HepG2 (cell line): Measurements from ENCODE around the gene TRIM31. TPM values are rescaled to one million over a fixed set of nuclear protein-coding genes. Genes with fewer than 3 reads are reported as not detected.
"Not testable (repeated sequence)": the region's sequence is repeated elsewhere in the genome, so short reads cannot be mapped to it uniquely, and the experiment has no call there.

Source experiments
- ATAC-seq: fragments of 200-7000 bp; cut with Tn5 transposase; 3 replicates; pipeline ENCODE4 v1.9.1; 2020; ENCODE audit warnings: mild to moderate bottlenecking, moderate library complexity
- BruUV-seq: library from RNA; stranded (reverse); fragments of 400-500 nt; replicated peaks from 2 replicates; lab custom pipeline; 2021; lab: Mats Ljungman, UMichigan
- CTCF ChIA-PET: fragments of 300-600 bp; formaldehyde crosslinking; extraction: SDS; loops from one replicate; lab custom pipeline; 2021; ENCODE audit warnings: low total read pairs, inconsistent platforms, low intra/inter-chr PET ratio; lab: Yijun Ruan, JAX
- POLR2A ChIA-PET: fragments of 350-600 bp; sonication (Branson Sonifier 250); formaldehyde crosslinking; loops from one replicate; lab custom pipeline; 2020; ENCODE audit warnings: antibody characterized with exemption, inconsistent platforms; lab: Yijun Ruan, JAX
- DNase-seq: peaks from one replicate; pipeline ENCODE4 v3.0.0-alpha.2; 2015; ENCODE audit warnings: low spot score
- FAIRE-seq: peaks from 3 replicates; lab custom pipeline; 2011; peaks lifted over from hg19 to GRCh38; lab: Jason Lieb, UNC
- H2AFZ ChIP-seq: one replicate; pipeline ENCODE4 v1.6.1; 2011; ENCODE audit warnings: low read length, inconsistent platforms
- H3K27ac ChIP-seq: fragments of 300-600 bp; 3 replicates; pipeline ENCODE4 v1.8.0; 2011; ENCODE audit warnings: mixed run types, mild to moderate bottlenecking, mixed read lengths, low read length, inconsistent platforms; ENCODE audit not compliant: insufficient read depth; ENCODE audit errors: extremely low read length
- H3K27me3 ChIP-seq, 2 experiments: fragments of 200-600 bp in 1 of 2; 2 replicates in 1 of 2; 3 replicates in 1 of 2; pipeline versions ENCODE4 v1.6.0 to v1.8.0; 2011; ENCODE audit warnings: low read length in 2 of 2, mild to moderate bottlenecking in 2 of 2, moderate library complexity in 2 of 2, inconsistent platforms in 1 of 2; ENCODE audit not compliant: insufficient read depth in 2 of 2, control insufficient read depth in 1 of 2
- H3K36me3 ChIP-seq, 2 experiments: fragments of 200-600 bp in 1 of 2; replicated peaks in 1 of 2; 2 replicates in 1 of 2; 3 replicates in 1 of 2; pipeline versions ENCODE4 v1.5.1 to v1.8.0; 2011; ENCODE audit warnings: low read length in 2 of 2, inconsistent platforms in 1 of 2; ENCODE audit not compliant: insufficient read depth in 2 of 2, control insufficient read depth in 1 of 2
- H3K4me1 ChIP-seq: 2 replicates; pipeline ENCODE4 v1.5.1; 2012; ENCODE audit warnings: low read length, inconsistent platforms; ENCODE audit not compliant: insufficient read depth
- H3K4me2 ChIP-seq: 2 replicates; pipeline ENCODE4 v1.6.0; 2011; ENCODE audit warnings: low read depth, low read length, inconsistent platforms
- H3K4me3 ChIP-seq, 3 experiments: fragments of 200-600 bp in 1 of 3; sonication (generic), shearing (Covaris generic) in 1 of 3; replicated peaks in 1 of 3; 2 replicates each; pipeline ENCODE4 v1.5.1; 2011 to 2016; ENCODE audit warnings: low read length in 3 of 3, inconsistent platforms in 2 of 3, low read depth in 2 of 3, mild to moderate bottlenecking in 2 of 3, control low read depth in 1 of 3, mixed read lengths in 1 of 3; ENCODE audit not compliant: insufficient read depth in 1 of 3
- H3K79me2 ChIP-seq: one replicate; pipeline ENCODE4 v1.6.1; 2011; ENCODE audit warnings: low read length, inconsistent platforms; ENCODE audit not compliant: insufficient read depth
- H3K9ac ChIP-seq: 2 replicates; pipeline ENCODE4 v1.6.0; 2011; ENCODE audit warnings: mild to moderate bottlenecking, low read depth, low read length, inconsistent platforms; ENCODE audit not compliant: insufficient read depth
- H3K9me3 ChIP-seq: 2 replicates; pipeline ENCODE4 v1.5.1; 2012; ENCODE audit warnings: mild to moderate bottlenecking, low read length
- H4K20me1 ChIP-seq: 2 replicates; pipeline ENCODE4 v1.6.0; 2011; ENCODE audit warnings: inconsistent platforms, mild to moderate bottlenecking, low read length, moderate library complexity; ENCODE audit not compliant: insufficient read depth
- HCFC1 ChIP-seq: fragments of 150-350 bp; IDR thresholded peaks from 2 replicates; pipeline ENCODE4 v1.6.1; 2014; ENCODE audit warnings: low read depth, low read length
- POLR2A ChIP-seq, 2 experiments: IDR thresholded peaks; 2 replicates each; pipeline ENCODE4 v1.6.1; 2011; ENCODE audit warnings: low read depth in 2 of 2, low read length in 2 of 2, mild to moderate bottlenecking in 1 of 2, moderate library complexity in 1 of 2; ENCODE audit not compliant: insufficient read depth in 1 of 2
- SRSF9 ChIP-seq: fragments of 200-400 bp; formaldehyde crosslinking; IDR thresholded peaks from 2 replicates; pipeline ENCODE4 v1.6.1; 2018; ENCODE audit warnings: borderline replicate concordance, mild to moderate bottlenecking, low read depth, low read length; ENCODE audit not compliant: insufficient read depth, poor library complexity, severe bottlenecking
- TGIF2 ChIP-seq: IDR thresholded peaks from 2 replicates; pipeline ENCODE4 v1.6.1; 2016; ENCODE audit warnings: control low read depth, missing compliant biosample characterization
- U2AF2 ChIP-seq: fragments of 200-400 bp; formaldehyde crosslinking; IDR thresholded peaks from 2 replicates; pipeline ENCODE4 v1.6.1; 2017; ENCODE audit warnings: low read depth, mild to moderate bottlenecking, low read length
- ZNF34 ChIP-seq: sonication (generic); formaldehyde crosslinking; IDR thresholded peaks from 2 replicates; pipeline ENCODE4 v1.4.0; 2020; ENCODE audit warnings: mild to moderate bottlenecking, missing genetic modification reagents, borderline replicate concordance
- ZNF441 ChIP-seq: sonication (generic); formaldehyde crosslinking; IDR thresholded peaks from 2 replicates; pipeline ENCODE4 v1.7.0; 2021; ENCODE audit warnings: missing genetic modification reagents, borderline replicate concordance
- WGBS: methylation state at CpG from one replicate; pipeline ENCODE4 v1.1.6; 2017; ENCODE audit warnings: low lambda C conversion rate; 5-methylcytosine and 5-hydroxymethylcytosine counted together
- in situ Hi-C: cut with HindIII; loops from 2 replicates; pipeline ENCODE4 v1.10.0; 2017; ENCODE audit warnings: low pct_unique_long_range_greater_than_20kb; ENCODE audit not compliant: extremely low pct_ligation_motif_present
- intact Hi-C: fragments of 100-400 bp; cut with micrococcal nuclease; formaldehyde crosslinking; loops from one replicate; pipeline ENCODE4 v1.10.0; 2022; ENCODE audit not compliant: unreplicated experiment
- polyA plus RNA-seq, 8 experiments: library from polyadenylated mRNA; depleted of rRNA in 3 of 8; stranded (reverse) in 7 of 8; unstranded in 1 of 8; fragments of >200 nt; fragmentation: Illumina TruSeq in 4 of 8; extraction: Trizol in 4 of 8; gene quantifications; 2 replicates each; pipeline versions ENCODE4 v1.2.1 to v1.2.3, GENCODE V29; 2011 to 2016; ENCODE audit warnings: low read depth in 4 of 8, missing spikeins in 1 of 8, mixed read lengths in 1 of 8; ENCODE audit not compliant: insufficient read depth in 1 of 8
- total RNA-seq, 5 experiments: library from RNA; depleted of rRNA; stranded (reverse); fragments of >200 nt; fragmentation: Illumina TruSeq; extraction: Trizol; gene quantifications; 2 replicates each; pipeline ENCODE4 v1.2.3, GENCODE V29; 2016; ENCODE audit warnings: low read depth in 1 of 5
- TF ChIP-seq, protein P1 (sequence below), 2 experiments: fragments of 450-650 bp in 1 of 2; sonication (generic) in 1 of 2; formaldehyde crosslinking; IDR thresholded peaks; 2 replicates each; pipeline versions ENCODE4 v1.5.0 to v1.8.0; 2020 to 2022; ENCODE audit warnings: mild to moderate bottlenecking in 1 of 2, missing genetic modification reagents in 1 of 2
- TF ChIP-seq, protein P2 (sequence below): sonication (generic); formaldehyde crosslinking; conservative IDR thresholded peaks from 2 replicates; pipeline ENCODE4 v1.4.0; 2020; ENCODE audit warnings: missing genetic modification reagents
- TF ChIP-seq, protein P3 (sequence below): sonication (generic); formaldehyde crosslinking; IDR thresholded peaks from 2 replicates; pipeline ENCODE4 v1.4.0; 2020; ENCODE audit warnings: mild to moderate bottlenecking, missing genetic modification reagents

The TRIM31 gene
- total and polyA plus RNA-seq, 2 of the 13 experiments (the other 11 are each of a cell fraction or from before 2014, with no cell fraction given): 0.13 to 0.51 TPM

DNA sequence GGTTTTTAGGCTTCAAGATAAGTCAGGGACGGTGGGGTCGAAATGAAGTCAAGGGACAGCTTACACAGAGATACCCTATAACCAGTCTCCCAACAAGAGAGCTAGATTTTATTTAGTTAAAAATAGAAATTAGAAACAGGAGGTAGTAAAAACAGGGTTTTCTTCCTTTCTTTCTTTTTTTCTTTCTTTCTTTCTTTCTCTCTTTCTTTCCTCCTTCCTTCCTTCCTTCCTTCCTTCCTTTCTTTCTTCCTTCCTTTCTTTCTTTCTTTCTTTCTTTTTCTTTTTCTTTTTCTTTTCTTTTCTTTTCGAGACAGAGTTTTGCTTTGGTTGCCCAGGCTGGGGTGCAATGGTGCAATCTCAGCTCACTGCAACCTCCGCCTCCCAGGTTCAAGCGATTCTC, 5.8 kb upstream of the TRIM31 start:
- FAIRE-seq, POLR2A ChIA-PET: not testable (repeated sequence)

DNA sequence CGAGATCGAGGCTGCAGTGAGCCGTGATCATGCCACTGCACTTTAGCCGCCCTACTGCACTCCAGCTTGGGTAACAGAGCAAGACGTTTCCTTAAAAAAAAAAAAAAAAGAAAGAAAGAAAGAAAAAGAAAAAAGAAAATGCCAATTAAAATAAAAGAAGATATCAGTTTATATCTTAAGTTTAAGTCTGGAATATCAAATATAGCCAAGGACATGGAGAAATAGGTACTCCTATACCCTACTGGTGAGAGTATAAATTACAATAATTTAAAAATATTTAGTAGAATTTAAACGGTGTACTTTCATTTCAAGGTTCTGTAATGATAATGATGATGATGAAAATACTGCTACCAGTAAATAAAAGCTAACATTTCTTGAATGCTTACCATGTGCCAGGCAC, 3.8 kb upstream of the TRIM31 start:
- Histone ChIP-seq H2AFZ (no peak overlapping the region), H3K9ac (no peak overlapping the region), H3K36me3 (no peaks in the 10 kb centered on the region), H3K4me2 (no peak overlapping the region), H3K9me3 (no peaks in the 10 kb centered on the region), H3K27ac (no peak overlapping the region), H3K4me1 (peaks cover 32% of the 10 kb centered on the region), H3K4me3 (no peak overlapping the region), H4K20me1 (no peaks in the 10 kb centered on the region), H3K27me3 (no peaks in the 10 kb centered on the region), H3K79me2 (no peaks in the 10 kb centered on the region)
- FAIRE-seq: no peak
- ATAC-seq: no peak
- no TSS peak for BruUV-seq
- ChIA-PET POLR2A (no interaction called here), CTCF (no interaction called here)
- 61% methylated on average over 6 of the region's 6 CpGs for WGBS
- DNase-seq: no peak
- in situ Hi-C loops (no loop called here), intact Hi-C loops (no loop called here)
- TF ChIP-seq POLR2A (IDR thresholded peaks at IDR 0.05; ENCODE audit: insufficient read depth in 1 of 2, low read depth in 2 of 2, low read length in 2 of 2) (no peak), ZNF34 (CRISPR knock-in tag) (no peak), HCFC1 (no peak), TGIF2 (CRISPR knock-in tag) (no peak), ZNF441 (CRISPR knock-in tag) (no peak)
- TF ChIP-seq, protein P1, sequence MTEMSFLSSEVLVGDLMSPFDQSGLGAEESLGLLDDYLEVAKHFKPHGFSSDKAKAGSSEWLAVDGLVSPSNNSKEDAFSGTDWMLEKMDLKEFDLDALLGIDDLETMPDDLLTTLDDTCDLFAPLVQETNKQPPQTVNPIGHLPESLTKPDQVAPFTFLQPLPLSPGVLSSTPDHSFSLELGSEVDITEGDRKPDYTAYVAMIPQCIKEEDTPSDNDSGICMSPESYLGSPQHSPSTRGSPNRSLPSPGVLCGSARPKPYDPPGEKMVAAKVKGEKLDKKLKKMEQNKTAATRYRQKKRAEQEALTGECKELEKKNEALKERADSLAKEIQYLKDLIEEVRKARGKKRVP (CRISPR knock-in tag; IDR thresholded peaks at IDR 0.05): no peak
- TF ChIP-seq, protein P2, sequence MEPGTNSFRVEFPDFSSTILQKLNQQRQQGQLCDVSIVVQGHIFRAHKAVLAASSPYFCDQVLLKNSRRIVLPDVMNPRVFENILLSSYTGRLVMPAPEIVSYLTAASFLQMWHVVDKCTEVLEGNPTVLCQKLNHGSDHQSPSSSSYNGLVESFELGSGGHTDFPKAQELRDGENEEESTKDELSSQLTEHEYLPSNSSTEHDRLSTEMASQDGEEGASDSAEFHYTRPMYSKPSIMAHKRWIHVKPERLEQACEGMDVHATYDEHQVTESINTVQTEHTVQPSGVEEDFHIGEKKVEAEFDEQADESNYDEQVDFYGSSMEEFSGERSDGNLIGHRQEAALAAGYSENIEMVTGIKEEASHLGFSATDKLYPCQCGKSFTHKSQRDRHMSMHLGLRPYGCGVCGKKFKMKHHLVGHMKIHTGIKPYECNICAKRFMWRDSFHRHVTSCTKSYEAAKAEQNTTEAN: no peak

More for the DNA sequence above, 5.8 kb upstream of the TRIM31 start:
- H2AFZ ChIP-seq, H3K4me3 ChIP-seq, ATAC-seq, H3K36me3 ChIP-seq, H3K4me2 ChIP-seq, H4K20me1 ChIP-seq, in situ Hi-C loops, H3K9me3 ChIP-seq, intact Hi-C loops, DNase-seq, H3K79me2 ChIP-seq, H3K9ac ChIP-seq, H3K27me3 ChIP-seq, BruUV-seq, CTCF ChIA-PET, H3K27ac ChIP-seq: not testable (repeated sequence)
- 71% methylated on average over 5 of the region's 5 CpGs for WGBS
- H3K4me1 ChIP-seq: peaks cover 25% of the 10 kb centered on the region
- peak; percentile 78; the same call in 1 of the 2 replicates for TF ChIP-seq U2AF2
- TF ChIP-seq, protein P3, sequence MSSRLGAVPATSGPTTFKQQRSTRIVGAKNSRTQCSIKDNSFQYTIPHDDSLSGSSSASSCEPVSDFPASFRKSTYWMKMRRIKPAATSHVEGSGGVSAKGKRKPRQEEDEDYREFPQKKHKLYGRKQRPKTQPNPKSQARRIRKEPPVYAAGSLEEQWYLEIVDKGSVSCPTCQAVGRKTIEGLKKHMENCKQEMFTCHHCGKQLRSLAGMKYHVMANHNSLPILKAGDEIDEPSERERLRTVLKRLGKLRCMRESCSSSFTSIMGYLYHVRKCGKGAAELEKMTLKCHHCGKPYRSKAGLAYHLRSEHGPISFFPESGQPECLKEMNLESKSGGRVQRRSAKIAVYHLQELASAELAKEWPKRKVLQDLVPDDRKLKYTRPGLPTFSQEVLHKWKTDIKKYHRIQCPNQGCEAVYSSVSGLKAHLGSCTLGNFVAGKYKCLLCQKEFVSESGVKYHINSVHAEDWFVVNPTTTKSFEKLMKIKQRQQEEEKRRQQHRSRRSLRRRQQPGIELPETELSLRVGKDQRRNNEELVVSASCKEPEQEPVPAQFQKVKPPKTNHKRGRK (CRISPR knock-in tag): 0 out of 2 replicates have a peak, but pooled peaks have one; percentile 24
- peak; percentile 91 for TF ChIP-seq SRSF9
